NK-92 treated with Interleukin-12 subunit alpha and Interleukin-12 subunit beta, amount 100 ng/mL, for 24 hours (cell line): ENCODE measurements around the gene NPIPB6.

ENCODE experiments used
- DNase-seq: peaks from one replicate; lab custom pipeline; 2025; lab: John Stamatoyannopoulos, UW

The NPIPB6 gene

GRCh38 chr16:28297784-28298510 is 65.4 kb downstream of the NPIPB6 start:
- DNase-seq: no peak

- DNase-seq: no peak
These were observed 66.0 kb downstream of the NPIPB6 start for GRCh38 chr16:28297308-28297707.

GRCh38 chr16:28295276-28295675 is 68.0 kb downstream of the NPIPB6 start:
- no peak for DNase-seq

- DNase-seq: no peak
These were observed 69.1 kb downstream of the NPIPB6 start for GRCh38 chr16:28294201-28294600.

GRCh38 chr16:28293601-28293960 is 69.7 kb downstream of the NPIPB6 start:
- DNase-seq: no peak

GRCh38 chr16:28292731-28293600 is 70.3 kb downstream of the NPIPB6 start:
- no peak for DNase-seq
